ENCODE data around the gene OTOG. TPM values are rescaled to one million over a fixed set of nuclear protein-coding genes. Genes with fewer than 3 reads are reported as not detected.

Gene OTOG
- total and polyA plus RNA-seq, 2 of the 8 experiments (the other 6 are each of a cell fraction or from before 2014, with no cell fraction given), result 0.41 to 1.5 TPM

- H2BK12ac ChIP-seq (ENCODE audit: low read depth, low read length), result 0 out of 2 replicates have a peak overlapping the region, but pooled peaks have one; percentile 33
- no peaks in the 10 kb centered on the region for H3K36me3 ChIP-seq (ENCODE audit: control insufficient read depth in 2 of 4, insufficient read depth in 4 of 4, low read length in 3 of 4)
- no peak overlapping the region for H3K4ac ChIP-seq (replicated peaks; ENCODE audit: insufficient read length, low read depth, low read length)
- no peak overlapping the region for H2AK5ac ChIP-seq (ENCODE audit: low read depth, low read length)
- 90% methylated on average over 6 of the region's 6 CpGs; no CpG with 5 or more reads in 1 of the 2 experiments for WGBS, 2 experiments (ENCODE audit: extremely low coverage in 1 of 2, insufficient coverage in 1 of 2, insufficient read length in 1 of 2, insufficient replicate concordance in 2 of 2, low coverage in 1 of 2, low lambda C conversion rate in 2 of 2, missing lambda C conversion rate in 1 of 2)
- no peak overlapping the region for H3K27ac ChIP-seq (ENCODE audit: low read depth, low read length)
- H2AFZ ChIP-seq (ENCODE audit: low read length), result no peak overlapping the region
- POLR2A ChIA-PET (ENCODE audit: partially characterized antibody), result no interaction called here
- no peak overlapping the region for H3K18ac ChIP-seq (ENCODE audit: extremely low read depth, low read length)
- no peak for FAIRE-seq
- H3K79me2 ChIP-seq (ENCODE audit: control insufficient read depth in 1 of 2, insufficient read depth in 2 of 2, low read length in 2 of 2), result no peaks in the 10 kb centered on the region
- peaks cover 0 to 2% (median 0%) of the 10 kb centered on the region in 4 experiments; a peak in 2 of 7 replicates for H3K27me3 ChIP-seq (replicated peaks in 1 of 4; ENCODE audit: control insufficient read depth in 3 of 4, extremely low read depth in 1 of 4, insufficient read depth in 3 of 4, low read length in 3 of 4)
- no peaks in the 10 kb centered on the region for H3K9me3 ChIP-seq (ENCODE audit: insufficient read depth in 2 of 2, low read depth in 1 of 2, low read length in 1 of 2)
- no peak overlapping the region for H3K4me3 ChIP-seq (ENCODE audit: extremely low read depth in 1 of 4, insufficient read depth in 2 of 4, low read depth in 3 of 4, low read length in 4 of 4)
- CTCF ChIA-PET (ENCODE audit: partially characterized antibody), result interaction anchor here (1.3 to 1.7 kb wide), 2 partner anchors 10 to 255 kb away, joined by 4 read pairs; no protein-coding TSS in a partner anchor
- no peak overlapping the region for H4K91ac ChIP-seq (replicated peaks; ENCODE audit: insufficient read length, low read length)
- H2BK15ac ChIP-seq (ENCODE audit: low read length), result no peak overlapping the region
- no peak overlapping the region for H3K14ac ChIP-seq (ENCODE audit: insufficient read length)
- H4K5ac ChIP-seq (ENCODE audit: insufficient read length, low read depth, low read length), result no peak overlapping the region
- no peak overlapping the region for H3K4me2 ChIP-seq (ENCODE audit: insufficient read depth in 1 of 2, low read depth in 2 of 2, low read length in 2 of 2)
- H3K4me1 ChIP-seq (replicated peaks in 1 of 4; ENCODE audit: control insufficient read depth in 3 of 4, insufficient read depth in 4 of 4, low read length in 3 of 4), result no peaks in the 10 kb centered on the region
- no peak overlapping the region for H3K9ac ChIP-seq (replicated peaks in 1 of 4; ENCODE audit: extremely low read depth in 1 of 4, low read depth in 3 of 4, low read length in 3 of 4)
- H3K23me2 ChIP-seq (ENCODE audit: low read depth, low read length), result no peaks in the 10 kb centered on the region
- H3K56ac ChIP-seq (replicated peaks; ENCODE audit: insufficient read length, low read depth, low read length), result no peak overlapping the region
- DNase-seq (ENCODE audit: low read depth in 1 of 2, low spot score in 2 of 2), result no peak
- no peak overlapping the region for H2BK5ac ChIP-seq (ENCODE audit: low read depth, low read length)
- no peak overlapping the region for H2BK20ac ChIP-seq (ENCODE audit: low read length)
- no peak overlapping the region for H3K23ac ChIP-seq (ENCODE audit: insufficient read length)
- peaks cover 0 to 2% of the 10 kb centered on the region in 2 experiments for H4K20me1 ChIP-seq (replicated peaks in 1 of 2; ENCODE audit: control insufficient read depth in 1 of 2, insufficient read depth in 2 of 2, low read length in 2 of 2)
- no peak overlapping the region for H4K8ac ChIP-seq (ENCODE audit: extremely low read depth, insufficient read depth, low read length)
- H2BK120ac ChIP-seq (replicated peaks; ENCODE audit: low read depth, low read length), result no peak overlapping the region
- no peaks in the 10 kb centered on the region for H3K79me1 ChIP-seq (ENCODE audit: low read depth, low read length)
- TF ChIP-seq ASH2L (IDR thresholded peaks at IDR 0.05; ENCODE audit: low read length) (no peak), SAP30 (IDR thresholded peaks at IDR 0.05; ENCODE audit: insufficient read depth, insufficient replicate concordance, low read length) (no peak), MAFK (IDR thresholded peaks at IDR 0.05; ENCODE audit: low read depth, low read length) (no peak), KDM1A (IDR thresholded peaks at IDR 0.05; ENCODE audit: borderline replicate concordance, low read length) (no peak), E2F6 (IDR thresholded peaks at IDR 0.05) (no peak), GABPA (IDR thresholded peaks at IDR 0.05; ENCODE audit: borderline replicate concordance, insufficient read depth, low read length) (no peak), SUZ12 (IDR thresholded peaks at IDR 0.05; ENCODE audit: low read length) (no peak), CTCF (IDR thresholded peaks at IDR 0.05; ENCODE audit: control extremely low read depth in 1 of 3, insufficient read depth in 1 of 3, low read depth in 1 of 3, low read length in 3 of 3) (no peak), USF2 (IDR thresholded peaks at IDR 0.05; ENCODE audit: low read length) (no peak)
Measured at GRCh38 chr11:17608821-17609220, 61.8 kb downstream of the OTOG start.
